Lung (tissue), 12 donors: ENCODE data around the gene LRRC1. TPM values are rescaled to one million over a fixed set of nuclear protein-coding genes. Genes with fewer than 3 reads are reported as not detected.

Experiments
- ATAC-seq: fragments of 200-7000 bp; cut with Tn5 transposase; one replicate; pipeline ENCODE4 v1.9.1; 2020; ENCODE audit warnings: moderate number of reproducible peaks; ENCODE audit not compliant: insufficient read depth, low FRiP score
- DNase-seq, 3 donors: peaks; one replicate each; pipeline ENCODE4 v3.0.0-alpha.2; 2013 to 2017
- H3K27ac ChIP-seq, 2 donors: one replicate each; pipeline ENCODE4 v1.5.1; 2013; ENCODE audit warnings: mild to moderate bottlenecking in 2 of 2, moderate library complexity in 2 of 2, control low read depth in 1 of 2, inconsistent platforms in 1 of 2, low read depth in 1 of 2, low read length in 1 of 2
- H3K27me3 ChIP-seq, 3 donors: one replicate each; pipeline ENCODE4 v1.5.1; 2013; ENCODE audit warnings: low read length in 2 of 3; ENCODE audit not compliant: control insufficient read depth in 3 of 3, insufficient read depth in 3 of 3
- H3K36me3 ChIP-seq, 4 donors: one replicate each; pipeline ENCODE4 v1.5.1; 2013; ENCODE audit warnings: low read length in 4 of 4, mild to moderate bottlenecking in 1 of 4, moderate library complexity in 1 of 4; ENCODE audit not compliant: control insufficient read depth in 4 of 4, insufficient read depth in 4 of 4
- H3K4me1 ChIP-seq, 5 donors: one replicate each; pipeline ENCODE4 v1.5.1; 2013; ENCODE audit warnings: low read length in 5 of 5, mild to moderate bottlenecking in 2 of 5, moderate library complexity in 1 of 5; ENCODE audit not compliant: control insufficient read depth in 5 of 5, insufficient read depth in 5 of 5
- H3K4me3 ChIP-seq: one replicate; pipeline ENCODE4 v1.5.1; 2013; ENCODE audit warnings: mild to moderate bottlenecking, control low read depth, moderate library complexity
- H3K9ac ChIP-seq, 2 donors: one replicate each; pipeline ENCODE4 v1.5.1; 2013; ENCODE audit warnings: low read length in 2 of 2, control low read depth in 1 of 2; ENCODE audit not compliant: insufficient read depth in 1 of 2
- H3K9me3 ChIP-seq, 4 donors: one replicate each; pipeline ENCODE4 v1.5.1; 2013; ENCODE audit warnings: low read length in 3 of 4, mild to moderate bottlenecking in 1 of 4, moderate library complexity in 1 of 4; ENCODE audit not compliant: control insufficient read depth in 4 of 4, insufficient read depth in 3 of 4
- CTCF ChIP-seq: IDR thresholded peaks from 2 replicates; pipeline ENCODE4 v1.5.1; 2012; ENCODE audit warnings: mild to moderate bottlenecking; ENCODE audit errors: control extremely low read depth, extremely low read depth
- WGBS, 2 donors: extraction: QIAGEN DNeasy Blood & Tissue Kit; methylation state at CpG; one replicate each; pipeline ENCODE4 v1.1.7; 2013; 5-methylcytosine and 5-hydroxymethylcytosine counted together
- polyA plus RNA-seq, 2 donors: library from polyadenylated mRNA; stranded (reverse); fragments of 200-250 nt; gene quantifications; one replicate each; pipeline ENCODE4 v1.2.1, GENCODE V29; 2013
- total RNA-seq, 2 donors: library from RNA; depleted of rRNA in 1 of 2; stranded (reverse); fragments of >200 nt in 1 of 2; gene quantifications; one replicate each; pipeline ENCODE4 v1.2.1, GENCODE V29; 2014 to 2021
- donor health status: control.
- donor health status: control.
- donor health status: Bipolar disorder and iron deficiency.
- donor health status: healthy.
- donor health status: DM: yes; HTN: yes; CAD: no.

The LRRC1 gene
- total and polyA plus RNA-seq, 4 donors = 4.8 to 19.9 (median 9.9) TPM

GRCh38 chr6:53903357-53903756 is 108.6 kb downstream of the LRRC1 start:
- 93 to 97% methylated on average over 2 of the region's 2 CpGs for WGBS, 2 donors
- Histone ChIP-seq H3K9ac (no peak overlapping the region), H3K27me3 (no peaks in the 10 kb centered on the region), H3K9me3 (peaks cover 0 to 2% (median 0%) of the 10 kb centered on the region in 4 donors), H3K4me3 (no peak overlapping the region), H3K27ac (no peak overlapping the region), H3K4me1 (peaks cover 0 to 2% (median 0%) of the 10 kb centered on the region in 5 donors), H3K36me3 (peaks cover 0 to 7% (median 3%) of the 10 kb centered on the region in 4 donors)
- no peak for TF ChIP-seq CTCF
- ATAC-seq (no peak), DNase-seq (no peak)

GRCh38 chr6:53906103-53906502 is 111.3 kb downstream of the LRRC1 start:
- DNase-seq (no peak), ATAC-seq (no peak)
- H3K36me3 ChIP-seq = peaks cover 0 to 6% (median 3%) of the 10 kb centered on the region in 4 donors
- H3K4me1 ChIP-seq = peaks cover 0 to 2% (median 0%) of the 10 kb centered on the region in 5 donors
- no peak overlapping the region for H3K4me3 ChIP-seq
- no peaks in the 10 kb centered on the region for H3K27me3 ChIP-seq
- H3K27ac ChIP-seq = no peak overlapping the region
- no peak overlapping the region for H3K9ac ChIP-seq
- no peak for TF ChIP-seq CTCF
- WGBS, 2 donors = 91 to 98% methylated on average over 3 of the region's 3 CpGs
- H3K9me3 ChIP-seq = peaks cover 0 to 2% (median 0%) of the 10 kb centered on the region in 4 donors

GRCh38 chr6:53906842-53907241 is 112.0 kb downstream of the LRRC1 start:
- peaks cover 0 to 2% (median 0%) of the 10 kb centered on the region in 4 donors for H3K9me3 ChIP-seq
- no peaks in the 10 kb centered on the region for H3K27me3 ChIP-seq
- peaks cover 0 to 6% (median 3%) of the 10 kb centered on the region in 4 donors for H3K36me3 ChIP-seq
- no peak overlapping the region for H3K9ac ChIP-seq
- no peak for TF ChIP-seq CTCF
- no peak overlapping the region for H3K27ac ChIP-seq
- no peak for ATAC-seq
- DNase-seq = peak in 1 of 3 donors; percentile 20
- peaks cover 0 to 2% (median 0%) of the 10 kb centered on the region in 5 donors for H3K4me1 ChIP-seq
- no peak overlapping the region for H3K4me3 ChIP-seq
- WGBS, 2 donors = 73 to 81% methylated on average over 3 of the region's 3 CpGs

- TF ChIP-seq CTCF = no peak
- no peak overlapping the region for H3K27ac ChIP-seq
- H3K9me3 ChIP-seq = no peaks in the 10 kb centered on the region
- H3K4me3 ChIP-seq = no peak overlapping the region
- ATAC-seq (peak; percentile 17), DNase-seq (peak in 1 of 3 donors; percentile 11)
- H3K4me1 ChIP-seq = peaks cover 0 to 2% (median 0%) of the 10 kb centered on the region in 5 donors
- WGBS, 2 donors = 73 to 82% methylated on average over 4 of the region's 4 CpGs
- H3K9ac ChIP-seq = no peak overlapping the region
- H3K36me3 ChIP-seq = peaks cover 0 to 8% (median under 1%) of the 10 kb centered on the region in 4 donors
- no peaks in the 10 kb centered on the region for H3K27me3 ChIP-seq
These were observed 116.0 kb downstream of the LRRC1 start for GRCh38 chr6:53910834-53911233.
